Measurements from ENCODE around the gene RGS7. TPM values are rescaled to one million over a fixed set of nuclear protein-coding genes. Genes with fewer than 3 reads are reported as not detected.
"Not testable (repeated sequence)": the region's sequence is repeated elsewhere in the genome, so short reads cannot be mapped to it uniquely, and the experiment has no call there.

The RGS7 gene
- total RNA-seq, 4 donors from 2014 or later = 0.47 TPM; not detected in 3

DNA sequence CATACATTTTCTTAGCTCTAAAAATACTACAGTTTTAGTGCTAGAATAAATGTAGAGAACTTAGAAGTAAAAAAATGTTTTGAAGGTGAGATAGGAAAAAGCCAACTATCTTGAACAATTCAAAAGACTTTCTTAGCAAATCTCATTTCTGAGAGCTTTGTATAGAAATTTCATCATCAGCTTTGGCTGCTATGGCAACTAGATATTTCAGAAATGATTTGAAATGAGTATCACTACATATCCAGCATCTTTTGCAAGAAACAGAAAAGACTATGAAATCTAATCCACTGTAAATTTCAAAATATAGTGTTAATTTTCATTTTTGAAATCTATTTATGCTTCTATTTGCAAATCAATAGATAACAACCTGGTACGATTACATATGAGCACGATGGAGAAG is 57.7 kb downstream of the RGS7 start:
- no peak for ATAC-seq (ENCODE audit: low FRiP score)
- TF ChIP-seq, protein P1, sequence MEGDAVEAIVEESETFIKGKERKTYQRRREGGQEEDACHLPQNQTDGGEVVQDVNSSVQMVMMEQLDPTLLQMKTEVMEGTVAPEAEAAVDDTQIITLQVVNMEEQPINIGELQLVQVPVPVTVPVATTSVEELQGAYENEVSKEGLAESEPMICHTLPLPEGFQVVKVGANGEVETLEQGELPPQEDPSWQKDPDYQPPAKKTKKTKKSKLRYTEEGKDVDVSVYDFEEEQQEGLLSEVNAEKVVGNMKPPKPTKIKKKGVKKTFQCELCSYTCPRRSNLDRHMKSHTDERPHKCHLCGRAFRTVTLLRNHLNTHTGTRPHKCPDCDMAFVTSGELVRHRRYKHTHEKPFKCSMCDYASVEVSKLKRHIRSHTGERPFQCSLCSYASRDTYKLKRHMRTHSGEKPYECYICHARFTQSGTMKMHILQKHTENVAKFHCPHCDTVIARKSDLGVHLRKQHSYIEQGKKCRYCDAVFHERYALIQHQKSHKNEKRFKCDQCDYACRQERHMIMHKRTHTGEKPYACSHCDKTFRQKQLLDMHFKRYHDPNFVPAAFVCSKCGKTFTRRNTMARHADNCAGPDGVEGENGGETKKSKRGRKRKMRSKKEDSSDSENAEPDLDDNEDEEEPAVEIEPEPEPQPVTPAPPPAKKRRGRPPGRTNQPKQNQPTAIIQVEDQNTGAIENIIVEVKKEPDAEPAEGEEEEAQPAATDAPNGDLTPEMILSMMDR (IDR thresholded peaks at IDR 0.05) = no peak
- DNase-seq (ENCODE audit: low spot score) = no peak

DNA sequence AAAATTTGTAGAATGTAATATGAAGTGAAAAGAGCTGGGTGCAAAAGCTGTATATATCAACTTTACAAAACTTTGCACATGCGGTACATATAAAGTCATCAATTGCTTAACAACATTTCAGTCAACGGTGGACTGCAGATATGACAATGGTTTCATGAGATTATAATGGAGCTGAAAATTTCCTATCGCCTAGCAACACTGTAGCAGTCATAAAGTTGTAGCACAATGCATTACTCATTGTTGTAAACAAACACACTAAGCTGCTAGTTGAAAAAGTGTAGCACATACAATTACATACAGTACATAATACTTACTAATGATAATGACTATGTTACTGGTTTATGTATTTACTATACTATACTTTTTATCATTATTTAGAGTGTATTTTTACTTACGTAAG is 64.0 kb downstream of the RGS7 start:
- TF ChIP-seq, protein P1 (IDR thresholded peaks at IDR 0.05) = no peak
- DNase-seq (ENCODE audit: low spot score) (no peak), ATAC-seq (ENCODE audit: low FRiP score) (no peak)

- not testable (repeated sequence) for ATAC-seq (ENCODE audit: low FRiP score); DNase-seq (ENCODE audit: low spot score)
These were observed 65.5 kb downstream of the RGS7 start for GRCh38 chr1:241291548-241291947.

GRCh38 chr1:241286486-241286885 is 70.5 kb downstream of the RGS7 start:
- DNase-seq (ENCODE audit: low spot score) = no peak
- ATAC-seq (ENCODE audit: low FRiP score) = no peak
- TF ChIP-seq, protein P1 (IDR thresholded peaks at IDR 0.05) = no peak

GRCh38 chr1:241276391-241276790 is 80.6 kb downstream of the RGS7 start:
- TF ChIP-seq, protein P1 (IDR thresholded peaks at IDR 0.05) = no peak
- no peak for DNase-seq (ENCODE audit: low spot score)
- ATAC-seq (ENCODE audit: low FRiP score) = no peak

DNA sequence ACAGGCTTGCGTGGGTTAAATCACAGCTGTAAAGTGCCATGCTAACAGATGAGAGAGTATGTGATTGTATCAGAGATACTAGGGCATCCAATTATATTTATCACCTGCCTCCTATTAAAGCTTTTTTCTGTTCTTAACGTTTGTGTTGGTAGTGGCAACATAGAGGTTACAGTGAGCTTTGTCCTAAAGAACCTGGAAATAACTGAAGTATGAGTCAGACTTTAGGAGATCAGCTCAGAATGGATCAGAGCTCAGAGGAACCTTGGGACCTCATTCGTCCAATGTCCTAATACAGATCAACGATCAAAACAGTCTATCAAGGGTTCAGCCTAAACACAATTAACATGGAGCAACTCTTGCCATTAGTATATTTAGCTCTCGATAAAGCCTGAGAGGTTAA is 81.0 kb downstream of the RGS7 start:
- TF ChIP-seq, protein P1 (IDR thresholded peaks at IDR 0.05) = no peak
- ATAC-seq (ENCODE audit: low FRiP score) = no peak
- no peak for DNase-seq (ENCODE audit: low spot score)

GRCh38 chr1:241275226-241275625 is 81.8 kb downstream of the RGS7 start:
- ATAC-seq (ENCODE audit: low FRiP score) (no peak), DNase-seq (ENCODE audit: low spot score) (no peak)

More at GRCh38 chr1:241275226-241275625, 81.8 kb downstream of the RGS7 start:
- TF ChIP-seq, protein P1 (IDR thresholded peaks at IDR 0.05) = no peak
